HepG2 (cell line): ENCODE results near the gene FN1. TPM values are rescaled to one million over a fixed set of nuclear protein-coding genes. Genes with fewer than 3 reads are reported as not detected.

Experiments
- ATAD3A ChIP-seq: sonication (generic); formaldehyde crosslinking; IDR thresholded peaks from 2 replicates; pipeline ENCODE4 v1.4.0; 2020; ENCODE audit warnings: missing genetic modification reagents
- CHD2 ChIP-seq: IDR thresholded peaks from 2 replicates; pipeline ENCODE4 v1.6.1; 2011; ENCODE audit warnings: low read depth, low read length, improper control_type of control experiment
- HNRNPLL ChIP-seq: fragments of 200-400 bp; formaldehyde crosslinking; IDR thresholded peaks from 2 replicates; pipeline ENCODE4 v1.6.1; 2017; ENCODE audit warnings: mild to moderate bottlenecking, low read depth, low read length; ENCODE audit not compliant: poor library complexity, severe bottlenecking
- ISL2 ChIP-seq: sonication (generic); formaldehyde crosslinking; IDR thresholded peaks from 2 replicates; pipeline ENCODE4 v1.5.0; 2020; ENCODE audit warnings: missing genetic modification reagents
- MLLT10 ChIP-seq: sonication (generic); formaldehyde crosslinking; IDR thresholded peaks from 2 replicates; pipeline ENCODE4 v1.4.0; 2020; ENCODE audit warnings: missing genetic modification reagents
- NFE2 ChIP-seq: sonication (generic); formaldehyde crosslinking; IDR thresholded peaks from 2 replicates; pipeline ENCODE4 v1.4.0; 2020; ENCODE audit warnings: missing genetic modification reagents
- NFIC ChIP-seq: IDR thresholded peaks from 2 replicates; pipeline ENCODE4 v1.6.1; 2012; ENCODE audit warnings: mild to moderate bottlenecking, low read length, inconsistent platforms
- NFKB2 ChIP-seq: sonication (generic); formaldehyde crosslinking; IDR thresholded peaks from 2 replicates; pipeline ENCODE4 v1.4.0; 2020; ENCODE audit warnings: missing genetic modification reagents, borderline replicate concordance
- NFKBIZ ChIP-seq: IDR thresholded peaks from 2 replicates; pipeline ENCODE4 v1.6.1; 2018; ENCODE audit warnings: missing genetic modification reagents, missing compliant biosample characterization
- PITX1 ChIP-seq: sonication (generic); formaldehyde crosslinking; IDR thresholded peaks from 2 replicates; pipeline ENCODE4 v1.5.1; 2020; ENCODE audit warnings: mild to moderate bottlenecking, missing genetic modification reagents
- RFX1 ChIP-seq: fragments of 450-650 bp; IDR thresholded peaks from 2 replicates; pipeline ENCODE4 v1.6.1; 2017
- SSRP1 ChIP-seq: IDR thresholded peaks from 2 replicates; pipeline ENCODE4 v1.6.1; 2016; ENCODE audit warnings: control low read depth
- TP53 ChIP-seq: sonication (generic); formaldehyde crosslinking; conservative IDR thresholded peaks from 2 replicates; pipeline ENCODE4 v1.4.0; 2020; ENCODE audit warnings: missing genetic modification reagents
- XBP1 ChIP-seq: sonication (generic); formaldehyde crosslinking; IDR thresholded peaks from 2 replicates; pipeline ENCODE4 v1.5.0; 2020; ENCODE audit warnings: missing genetic modification reagents
- ZMYM3 ChIP-seq: sonication (generic); formaldehyde crosslinking; IDR thresholded peaks from 2 replicates; pipeline ENCODE4 v1.5.1; 2020; ENCODE audit warnings: mild to moderate bottlenecking, missing genetic modification reagents
- ZNF207 ChIP-seq: fragments of 450-650 bp; IDR thresholded peaks from 2 replicates; pipeline ENCODE4 v1.6.1; 2016; ENCODE audit warnings: antibody characterized with exemption, borderline replicate concordance
- ZNF431 ChIP-seq: sonication (generic); formaldehyde crosslinking; IDR thresholded peaks from 2 replicates; pipeline ENCODE4 v1.9.0; 2022; ENCODE audit warnings: missing genetic modification reagents, low read depth, mild to moderate bottlenecking, borderline replicate concordance
- ZNF576 ChIP-seq: sonication (generic); formaldehyde crosslinking; IDR thresholded peaks from 2 replicates; pipeline ENCODE4 v1.4.0; 2020; ENCODE audit warnings: mild to moderate bottlenecking, missing genetic modification reagents
- polyA plus RNA-seq, 8 experiments: library from polyadenylated mRNA; depleted of rRNA in 3 of 8; stranded (reverse) in 7 of 8; unstranded in 1 of 8; fragments of >200 nt; fragmentation: Illumina TruSeq in 4 of 8; extraction: Trizol in 4 of 8; gene quantifications; 2 replicates each; pipeline versions ENCODE4 v1.2.1 to v1.2.3, GENCODE V29; 2011 to 2016; ENCODE audit warnings: low read depth in 4 of 8, missing spikeins in 1 of 8, mixed read lengths in 1 of 8; ENCODE audit not compliant: insufficient read depth in 1 of 8
- total RNA-seq, 5 experiments: library from RNA; depleted of rRNA; stranded (reverse); fragments of >200 nt; fragmentation: Illumina TruSeq; extraction: Trizol; gene quantifications; 2 replicates each; pipeline ENCODE4 v1.2.3, GENCODE V29; 2016; ENCODE audit warnings: low read depth in 1 of 5
- TF ChIP-seq, protein P1 (sequence below): sonication (generic); formaldehyde crosslinking; conservative IDR thresholded peaks from 2 replicates; pipeline ENCODE4 v1.8.0; 2022; ENCODE audit warnings: mild to moderate bottlenecking, moderate library complexity, missing genetic modification reagents
- TF ChIP-seq, protein P2 (sequence below): sonication (generic); formaldehyde crosslinking; IDR thresholded peaks from 2 replicates; pipeline ENCODE4 v1.4.0; 2020; ENCODE audit warnings: missing genetic modification reagents, borderline replicate concordance
- TF ChIP-seq, protein P3 (sequence below): sonication (generic); formaldehyde crosslinking; IDR thresholded peaks from 2 replicates; pipeline ENCODE4 v1.9.0; 2022; ENCODE audit warnings: missing genetic modification reagents, mild to moderate bottlenecking, borderline replicate concordance

Gene FN1
- total and polyA plus RNA-seq, 2 of the 13 experiments (the other 11 are each of a cell fraction or from before 2014, with no cell fraction given), result 1,847 to 6,471 TPM

- TF ChIP-seq NFE2 (CRISPR knock-in tag), result no peak
- 0 out of 2 replicates have a peak, but pooled peaks have one; percentile 43 for TF ChIP-seq ZNF431 (CRISPR knock-in tag)
- no peak for TF ChIP-seq RFX1
- no peak for TF ChIP-seq TP53 (CRISPR knock-in tag)
- TF ChIP-seq PITX1 (CRISPR knock-in tag), result no peak
- no peak for TF ChIP-seq NFKBIZ
- TF ChIP-seq MLLT10 (CRISPR knock-in tag), result no peak
- TF ChIP-seq NFKB2 (CRISPR knock-in tag), result no peak
- TF ChIP-seq, protein P1, sequence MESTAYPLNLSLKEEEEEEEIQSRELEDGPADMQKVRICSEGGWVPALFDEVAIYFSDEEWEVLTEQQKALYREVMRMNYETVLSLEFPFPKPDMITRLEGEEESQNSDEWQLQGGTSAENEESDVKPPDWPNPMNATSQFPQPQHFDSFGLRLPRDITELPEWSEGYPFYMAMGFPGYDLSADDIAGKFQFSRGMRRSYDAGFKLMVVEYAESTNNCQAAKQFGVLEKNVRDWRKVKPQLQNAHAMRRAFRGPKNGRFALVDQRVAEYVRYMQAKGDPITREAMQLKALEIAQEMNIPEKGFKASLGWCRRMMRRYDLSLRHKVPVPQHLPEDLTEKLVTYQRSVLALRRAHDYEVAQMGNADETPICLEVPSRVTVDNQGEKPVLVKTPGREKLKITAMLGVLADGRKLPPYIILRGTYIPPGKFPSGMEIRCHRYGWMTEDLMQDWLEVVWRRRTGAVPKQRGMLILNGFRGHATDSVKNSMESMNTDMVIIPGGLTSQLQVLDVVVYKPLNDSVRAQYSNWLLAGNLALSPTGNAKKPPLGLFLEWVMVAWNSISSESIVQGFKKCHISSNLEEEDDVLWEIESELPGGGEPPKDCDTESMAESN (CRISPR knock-in tag), result no peak
- TF ChIP-seq HNRNPLL, result no peak
- TF ChIP-seq ZNF207, result no peak
- no peak for TF ChIP-seq ISL2 (CRISPR knock-in tag)
- TF ChIP-seq, protein P2, sequence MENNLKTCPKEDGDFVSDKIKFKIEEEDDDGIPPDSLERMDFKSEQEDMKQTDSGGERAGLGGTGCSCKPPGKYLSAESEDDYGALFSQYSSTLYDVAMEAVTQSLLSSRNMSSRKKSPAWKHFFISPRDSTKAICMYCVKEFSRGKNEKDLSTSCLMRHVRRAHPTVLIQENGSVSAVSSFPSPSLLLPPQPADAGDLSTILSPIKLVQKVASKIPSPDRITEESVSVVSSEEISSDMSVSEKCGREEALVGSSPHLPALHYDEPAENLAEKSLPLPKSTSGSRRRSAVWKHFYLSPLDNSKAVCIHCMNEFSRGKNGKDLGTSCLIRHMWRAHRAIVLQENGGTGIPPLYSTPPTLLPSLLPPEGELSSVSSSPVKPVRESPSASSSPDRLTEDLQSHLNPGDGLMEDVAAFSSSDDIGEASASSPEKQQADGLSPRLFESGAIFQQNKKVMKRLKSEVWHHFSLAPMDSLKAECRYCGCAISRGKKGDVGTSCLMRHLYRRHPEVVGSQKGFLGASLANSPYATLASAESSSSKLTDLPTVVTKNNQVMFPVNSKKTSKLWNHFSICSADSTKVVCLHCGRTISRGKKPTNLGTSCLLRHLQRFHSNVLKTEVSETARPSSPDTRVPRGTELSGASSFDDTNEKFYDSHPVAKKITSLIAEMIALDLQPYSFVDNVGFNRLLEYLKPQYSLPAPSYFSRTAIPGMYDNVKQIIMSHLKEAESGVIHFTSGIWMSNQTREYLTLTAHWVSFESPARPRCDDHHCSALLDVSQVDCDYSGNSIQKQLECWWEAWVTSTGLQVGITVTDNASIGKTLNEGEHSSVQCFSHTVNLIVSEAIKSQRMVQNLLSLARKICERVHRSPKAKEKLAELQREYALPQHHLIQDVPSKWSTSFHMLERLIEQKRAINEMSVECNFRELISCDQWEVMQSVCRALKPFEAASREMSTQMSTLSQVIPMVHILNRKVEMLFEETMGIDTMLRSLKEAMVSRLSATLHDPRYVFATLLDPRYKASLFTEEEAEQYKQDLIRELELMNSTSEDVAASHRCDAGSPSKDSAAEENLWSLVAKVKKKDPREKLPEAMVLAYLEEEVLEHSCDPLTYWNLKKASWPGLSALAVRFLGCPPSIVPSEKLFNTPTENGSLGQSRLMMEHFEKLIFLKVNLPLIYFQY (CRISPR knock-in tag), result no peak
- TF ChIP-seq XBP1 (CRISPR knock-in tag), result no peak
- TF ChIP-seq ZMYM3 (CRISPR knock-in tag), result no peak
- TF ChIP-seq ATAD3A (CRISPR knock-in tag), result no peak
- TF ChIP-seq, protein P3, sequence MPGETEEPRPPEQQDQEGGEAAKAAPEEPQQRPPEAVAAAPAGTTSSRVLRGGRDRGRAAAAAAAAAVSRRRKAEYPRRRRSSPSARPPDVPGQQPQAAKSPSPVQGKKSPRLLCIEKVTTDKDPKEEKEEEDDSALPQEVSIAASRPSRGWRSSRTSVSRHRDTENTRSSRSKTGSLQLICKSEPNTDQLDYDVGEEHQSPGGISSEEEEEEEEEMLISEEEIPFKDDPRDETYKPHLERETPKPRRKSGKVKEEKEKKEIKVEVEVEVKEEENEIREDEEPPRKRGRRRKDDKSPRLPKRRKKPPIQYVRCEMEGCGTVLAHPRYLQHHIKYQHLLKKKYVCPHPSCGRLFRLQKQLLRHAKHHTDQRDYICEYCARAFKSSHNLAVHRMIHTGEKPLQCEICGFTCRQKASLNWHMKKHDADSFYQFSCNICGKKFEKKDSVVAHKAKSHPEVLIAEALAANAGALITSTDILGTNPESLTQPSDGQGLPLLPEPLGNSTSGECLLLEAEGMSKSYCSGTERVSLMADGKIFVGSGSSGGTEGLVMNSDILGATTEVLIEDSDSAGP, result peak; percentile 33; the same call in 1 of the 2 replicates
- TF ChIP-seq CHD2, result no peak
- TF ChIP-seq ZNF576 (CRISPR knock-in tag), result no peak
- TF ChIP-seq NFIC, result no peak
- peak; percentile 73; the same call in 1 of the 2 replicates for TF ChIP-seq SSRP1 (CRISPR knock-in tag)
These were observed 29.9 kb downstream of the FN1 start (continued) for GRCh38 chr2:215405722-215406581.
